Vagina (tissue), 2 donors: ENCODE measurements around the gene RGR.

Source experiments
- CTCF ChIP-seq, 3 experiments: fragments of 450-650 bp in 2 of 3; fragments of 200-600 bp in 1 of 3; sonication (generic) in 1 of 3; IDR thresholded peaks; one replicate each; pipeline ENCODE4 v1.5.1; 2017 to 2019; ENCODE audit warnings: antibody characterized with exemption in 3 of 3, mild to moderate bottlenecking in 2 of 3, moderate library complexity in 2 of 3
- POLR2AphosphoS5 ChIP-seq, 2 donors: sonication (generic); formaldehyde crosslinking; IDR thresholded peaks; one replicate each; pipeline ENCODE4 v1.9.0; 2017; ENCODE audit warnings: antibody characterized with exemption in 2 of 2, mild to moderate bottlenecking in 2 of 2, low read depth in 1 of 2; ENCODE audit not compliant: insufficient read depth in 1 of 2

- TF ChIP-seq CTCF (IDR thresholded peaks at IDR 0.05) (no peak), POLR2AphosphoS5 (IDR thresholded peaks at IDR 0.05; ENCODE audit: insufficient read depth in 1 of 2, low read depth in 1 of 2) (no peak)
Measured at GRCh38 chr10:84293171-84293570, 48.3 kb downstream of the RGR start.
